Smooth muscle cell (in vitro differentiated cells): ENCODE results near the gene CAPZA2. TPM values are rescaled to one million over a fixed set of nuclear protein-coding genes. Genes with fewer than 3 reads are reported as not detected.

ENCODE experiments used
- DNase-seq: peaks from one replicate; lab custom pipeline; 2025; ENCODE audit not compliant: unreplicated experiment; lab: John Stamatoyannopoulos, UW
- H2AFZ ChIP-seq: fragments of 200-600 bp; sonication (generic); 2 replicates; pipeline ENCODE4 v1.6.0; 2016; ENCODE audit warnings: antibody characterized with exemption, low read depth, mild to moderate bottlenecking
- H3F3A ChIP-seq: fragments of 200-600 bp; sonication (generic); 2 replicates; pipeline ENCODE4 v1.6.0; 2017; ENCODE audit warnings: antibody characterized with exemption, low read depth
- H3K27ac ChIP-seq: fragments of 200-600 bp; sonication (generic); 2 replicates; pipeline ENCODE4 v1.5.1; 2016; ENCODE audit warnings: low read depth, mild to moderate bottlenecking
- H3K27me3 ChIP-seq: fragments of 200-600 bp; sonication (generic); 2 replicates; pipeline ENCODE4 v1.6.1; 2016; ENCODE audit warnings: low read depth, mild to moderate bottlenecking
- H3K36me3 ChIP-seq: fragments of 200-600 bp; sonication (generic); 2 replicates; pipeline ENCODE4 v1.5.1; 2016; ENCODE audit warnings: low read depth
- H3K4me1 ChIP-seq: fragments of 200-600 bp; sonication (generic); 2 replicates; pipeline ENCODE4 v1.5.1; 2016; ENCODE audit warnings: low read depth
- H3K4me2 ChIP-seq: fragments of 200-600 bp; sonication (generic); 2 replicates; pipeline ENCODE4 v1.6.0; 2016; ENCODE audit warnings: mild to moderate bottlenecking
- H3K4me3 ChIP-seq: fragments of 200-600 bp; sonication (generic); 2 replicates; pipeline ENCODE4 v1.5.1; 2016; ENCODE audit warnings: mild to moderate bottlenecking
- H3K79me2 ChIP-seq: fragments of 200-600 bp; sonication (generic); 2 replicates; pipeline ENCODE4 v1.6.0; 2016; ENCODE audit warnings: low read depth, mild to moderate bottlenecking
- H3K9ac ChIP-seq: fragments of 200-600 bp; sonication (generic); 2 replicates; pipeline ENCODE4 v1.6.0; 2016; ENCODE audit warnings: low read depth
- H3K9me3 ChIP-seq: fragments of 200-600 bp; sonication (generic); replicated peaks from 2 replicates; pipeline ENCODE4 v1.5.1; 2016; ENCODE audit warnings: low read depth
- H4K20me1 ChIP-seq: fragments of 200-600 bp; sonication (generic); 2 replicates; pipeline ENCODE4 v1.6.0; 2016; ENCODE audit warnings: low read depth
- WGBS: methylation state at CpG from one replicate; pipeline ENCODE4 v1.1.7; 2016; ENCODE audit warnings: low lambda C conversion rate; 5-methylcytosine and 5-hydroxymethylcytosine counted together
- polyA plus RNA-seq: library from polyadenylated mRNA; unstranded; fragments of >200 nt; fragmentation: Nextera tagmentation; extraction: Ambion mirVana; gene quantifications from 2 replicates; pipeline ENCODE4 v1.2.1, GENCODE V29; 2016
- total RNA-seq: library from RNA; depleted of rRNA; stranded (reverse); fragments of >200 nt; gene quantifications from 2 replicates; pipeline ENCODE4 v1.2.3, GENCODE V29; 2014
- TF ChIP-seq, protein P1 (sequence below): fragments of 200-600 bp; sonication (generic); IDR thresholded peaks from 2 replicates; pipeline ENCODE4 v1.5.1; 2017; ENCODE audit warnings: borderline replicate concordance, mild to moderate bottlenecking, antibody characterized with exemption; ENCODE audit not compliant: insufficient read depth, poor library complexity, severe bottlenecking

Gene CAPZA2
- total and polyA plus RNA-seq, 2 experiments from 2014 or later, result 143 to 161 TPM

DNA sequence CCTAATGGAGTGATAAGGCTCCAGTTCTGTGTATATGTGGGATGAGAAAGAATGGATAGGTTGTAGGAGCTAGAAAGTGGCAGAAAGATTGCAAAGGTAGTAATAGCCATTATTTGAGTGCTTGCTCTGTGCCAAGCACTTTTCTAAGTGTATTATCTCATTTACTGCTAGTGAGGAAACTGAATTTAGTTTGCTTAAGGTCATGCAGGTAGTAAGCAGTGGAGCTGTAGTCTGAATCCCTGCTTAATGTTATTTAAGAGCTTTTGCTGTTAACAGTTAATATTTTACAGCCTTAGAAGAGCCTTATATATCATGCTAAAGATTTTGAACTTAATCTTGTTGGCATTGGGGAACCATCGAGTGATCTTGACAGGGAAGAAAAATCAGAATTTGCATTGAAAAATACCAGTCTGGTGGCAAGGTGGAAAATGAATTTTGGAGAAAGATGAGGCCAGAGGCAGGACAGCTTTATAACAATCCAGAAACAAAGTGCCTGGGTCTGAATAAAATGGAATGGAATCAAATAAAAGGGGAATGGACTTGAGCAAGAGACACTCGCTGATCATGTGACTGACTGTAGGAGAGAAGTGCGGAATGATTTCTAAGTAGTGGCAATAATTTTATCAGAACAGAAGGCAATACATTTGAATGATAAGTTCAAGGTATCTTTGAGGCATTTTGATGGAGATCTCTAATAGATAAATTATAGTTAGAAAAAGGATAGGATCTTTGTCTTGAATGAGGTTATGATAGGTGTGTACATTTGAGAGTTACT lies 15.2 kb downstream of the CAPZA2 start:
- Histone ChIP-seq H3K4me2 (no peak overlapping the region), H3K4me3 (no peak overlapping the region), H3K27me3 (no peaks in the 10 kb centered on the region), H3F3A (peaks cover 3% of the 10 kb centered on the region), H2AFZ (no peak overlapping the region), H3K79me2 (peaks cover 96% of the 10 kb centered on the region), H3K9ac (no peak overlapping the region), H3K36me3 (no peaks in the 10 kb centered on the region), H3K27ac (no peak overlapping the region), H4K20me1 (peaks cover 99% of the 10 kb centered on the region), H3K9me3 (no peaks in the 10 kb centered on the region), H3K4me1 (peaks cover 5% of the 10 kb centered on the region)
- TF ChIP-seq, protein P1, sequence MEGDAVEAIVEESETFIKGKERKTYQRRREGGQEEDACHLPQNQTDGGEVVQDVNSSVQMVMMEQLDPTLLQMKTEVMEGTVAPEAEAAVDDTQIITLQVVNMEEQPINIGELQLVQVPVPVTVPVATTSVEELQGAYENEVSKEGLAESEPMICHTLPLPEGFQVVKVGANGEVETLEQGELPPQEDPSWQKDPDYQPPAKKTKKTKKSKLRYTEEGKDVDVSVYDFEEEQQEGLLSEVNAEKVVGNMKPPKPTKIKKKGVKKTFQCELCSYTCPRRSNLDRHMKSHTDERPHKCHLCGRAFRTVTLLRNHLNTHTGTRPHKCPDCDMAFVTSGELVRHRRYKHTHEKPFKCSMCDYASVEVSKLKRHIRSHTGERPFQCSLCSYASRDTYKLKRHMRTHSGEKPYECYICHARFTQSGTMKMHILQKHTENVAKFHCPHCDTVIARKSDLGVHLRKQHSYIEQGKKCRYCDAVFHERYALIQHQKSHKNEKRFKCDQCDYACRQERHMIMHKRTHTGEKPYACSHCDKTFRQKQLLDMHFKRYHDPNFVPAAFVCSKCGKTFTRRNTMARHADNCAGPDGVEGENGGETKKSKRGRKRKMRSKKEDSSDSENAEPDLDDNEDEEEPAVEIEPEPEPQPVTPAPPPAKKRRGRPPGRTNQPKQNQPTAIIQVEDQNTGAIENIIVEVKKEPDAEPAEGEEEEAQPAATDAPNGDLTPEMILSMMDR, result no peak
- DNase-seq, result no peak
- WGBS, result 86% methylated on average over 3 of the region's 3 CpGs

DNA sequence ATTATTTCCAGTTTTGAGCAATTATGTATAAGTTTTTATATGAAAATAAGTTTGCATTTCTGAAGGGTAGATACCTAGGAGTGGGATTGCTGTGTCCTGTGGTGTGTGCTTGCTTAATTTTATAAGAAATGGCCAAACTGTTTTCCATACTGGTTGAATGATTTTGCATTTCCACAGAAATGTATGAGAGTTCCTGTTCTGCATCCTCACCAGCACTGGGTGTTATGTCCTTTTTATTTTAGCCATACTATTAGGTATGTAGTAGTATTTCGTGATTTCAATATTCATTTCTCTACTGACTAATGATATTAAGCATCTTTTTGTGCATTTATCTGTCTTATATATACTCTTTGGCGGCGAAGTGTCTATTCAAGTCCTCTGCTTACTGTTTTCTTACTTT lies 22.3 kb downstream of the CAPZA2 start:
- 98% methylated on average over 3 of the region's 3 CpGs for WGBS
- Histone ChIP-seq H3K27me3 (no peaks in the 10 kb centered on the region), H3K9me3 (no peaks in the 10 kb centered on the region), H3K4me2 (no peak overlapping the region), H3F3A (no peaks in the 10 kb centered on the region), H3K79me2 (peaks cover 98% of the 10 kb centered on the region), H3K4me3 (no peak overlapping the region), H2AFZ (no peak overlapping the region), H3K9ac (no peak overlapping the region), H3K36me3 (peaks cover 5% of the 10 kb centered on the region), H3K4me1 (peaks cover 8% of the 10 kb centered on the region), H4K20me1 (peaks cover 99% of the 10 kb centered on the region), H3K27ac (no peak overlapping the region)
- no peak for DNase-seq
- TF ChIP-seq, protein P1, result no peak

DNA sequence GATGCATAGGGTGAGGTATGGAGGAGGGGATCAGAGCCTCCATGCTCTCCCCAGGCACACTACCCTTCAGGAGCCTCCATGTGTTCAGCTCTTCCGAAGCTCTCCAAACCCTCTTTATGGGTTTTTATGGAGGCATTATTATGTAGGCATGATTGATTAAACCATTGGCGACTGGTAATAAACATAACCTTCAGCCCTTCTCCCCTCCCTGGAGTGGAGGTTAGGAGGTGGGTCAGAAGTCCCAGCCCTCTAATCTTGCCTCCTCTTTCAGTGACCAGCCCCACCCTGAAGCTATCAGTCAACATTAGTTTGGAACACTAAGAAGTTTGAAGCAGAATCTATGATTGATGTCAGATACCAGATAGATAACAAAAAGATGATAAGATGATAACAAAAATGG lies 23.3 kb downstream of the CAPZA2 start:
- Histone ChIP-seq H3K9me3 (no peaks in the 10 kb centered on the region), H3K4me1 (peaks cover 8% of the 10 kb centered on the region), H3K36me3 (peaks cover 5% of the 10 kb centered on the region), H4K20me1 (peaks cover 95% of the 10 kb centered on the region), H3K27me3 (no peaks in the 10 kb centered on the region), H3K4me3 (no peak overlapping the region), H2AFZ (no peak overlapping the region), H3F3A (no peaks in the 10 kb centered on the region), H3K27ac (no peak overlapping the region), H3K9ac (no peak overlapping the region), H3K4me2 (no peak overlapping the region), H3K79me2 (peaks cover 94% of the 10 kb centered on the region)
- DNase-seq, result no peak
- 93% methylated on average over 2 of the region's 2 CpGs for WGBS
- TF ChIP-seq, protein P1, result no peak
